ENCODE data around the gene SCN9A. TPM values are rescaled to one million over a fixed set of nuclear protein-coding genes. Genes with fewer than 3 reads are reported as not detected.

SCN9A gene
- total and polyA plus RNA-seq, 2 of the 4 experiments (the other 2 are of a cell fraction) = 40.1 to 135 TPM

GRCh38 chr2:166406374-166406773, 30.6 kb upstream of the SCN9A start:
- H2AK5ac ChIP-seq (ENCODE audit: low read depth, low read length) = no peak overlapping the region
- H3K4me3 ChIP-seq (ENCODE audit: insufficient read depth, low read depth, low read length) = no peak overlapping the region
- no peak overlapping the region for H4K5ac ChIP-seq (ENCODE audit: low read depth, low read length)
- BruUV-seq (replicated peaks) = no TSS peak
- ChIA-PET POLR2A (ENCODE audit: unreplicated experiment) (no interaction called here), CTCF (interaction anchor here (1.1 kb wide), 1 partner anchor 46 kb away, joined by 3 read pairs; no protein-coding TSS in a partner anchor)
- H4K91ac ChIP-seq (ENCODE audit: insufficient read depth, low read depth, low read length) = no peak overlapping the region
- H3K27ac ChIP-seq (ENCODE audit: insufficient read depth, low read length) = no peak overlapping the region
- no peak overlapping the region for H3K18ac ChIP-seq (ENCODE audit: low read depth, low read length)
- H3K4me1 ChIP-seq (ENCODE audit: control insufficient read depth, insufficient read depth, low read length) = no peaks in the 10 kb centered on the region; the same call in 1 of the 2 replicates
- no peak overlapping the region for H3K23ac ChIP-seq (ENCODE audit: low read depth, low read length)
- ATAC-seq (ENCODE audit: low read depth) (no peak), DNase-seq (no peak)
- H4K20me1 ChIP-seq (ENCODE audit: insufficient read depth, low read length) = no peaks in the 10 kb centered on the region
- no peaks in the 10 kb centered on the region for H3K36me3 ChIP-seq (ENCODE audit: control insufficient read depth, insufficient read depth, low read length)
- dilution Hi-C loops (cut with HindIII; ENCODE audit: low sequenced_read_pairs, unreplicated experiment) (no loop called here), intact Hi-C loops (cut with micrococcal nuclease) (no loop called here), in situ Hi-C loops (cut with MboI; ENCODE audit: low sequenced_read_pairs) (loop anchor here (25.0 kb wide), 1 partner anchor 444 kb away; the partner anchor contains the start of gene TTC21B)
- H2BK15ac ChIP-seq (ENCODE audit: low read depth, low read length) = no peak overlapping the region
- no peak overlapping the region for H2BK5ac ChIP-seq (ENCODE audit: low read depth, low read length, poor library complexity, severe bottlenecking)
- no peak overlapping the region for H2AK9ac ChIP-seq (replicated peaks; ENCODE audit: low read depth, low read length, poor library complexity)
- WGBS, 2 experiments (ENCODE audit: extremely low coverage in 2 of 2, insufficient read length in 1 of 2) = 100% methylated on average over 1 of the region's 3 CpGs; no CpG with 5 or more reads in 1 of the 2 experiments
- H3K9me1 ChIP-seq (ENCODE audit: insufficient read depth, low read length) = no peaks in the 10 kb centered on the region; the same call in 1 of the 2 replicates
- TF ChIP-seq, protein P1, sequence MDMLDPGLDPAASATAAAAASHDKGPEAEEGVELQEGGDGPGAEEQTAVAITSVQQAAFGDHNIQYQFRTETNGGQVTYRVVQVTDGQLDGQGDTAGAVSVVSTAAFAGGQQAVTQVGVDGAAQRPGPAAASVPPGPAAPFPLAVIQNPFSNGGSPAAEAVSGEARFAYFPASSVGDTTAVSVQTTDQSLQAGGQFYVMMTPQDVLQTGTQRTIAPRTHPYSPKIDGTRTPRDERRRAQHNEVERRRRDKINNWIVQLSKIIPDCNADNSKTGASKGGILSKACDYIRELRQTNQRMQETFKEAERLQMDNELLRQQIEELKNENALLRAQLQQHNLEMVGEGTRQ (IDR thresholded peaks at IDR 0.05; ENCODE audit: low read depth, low read length) = no peak
- no peak for TF ChIP-seq BHLHE40 (IDR thresholded peaks at IDR 0.05; ENCODE audit: low read depth, low read length)
- TF ChIP-seq, protein P2, sequence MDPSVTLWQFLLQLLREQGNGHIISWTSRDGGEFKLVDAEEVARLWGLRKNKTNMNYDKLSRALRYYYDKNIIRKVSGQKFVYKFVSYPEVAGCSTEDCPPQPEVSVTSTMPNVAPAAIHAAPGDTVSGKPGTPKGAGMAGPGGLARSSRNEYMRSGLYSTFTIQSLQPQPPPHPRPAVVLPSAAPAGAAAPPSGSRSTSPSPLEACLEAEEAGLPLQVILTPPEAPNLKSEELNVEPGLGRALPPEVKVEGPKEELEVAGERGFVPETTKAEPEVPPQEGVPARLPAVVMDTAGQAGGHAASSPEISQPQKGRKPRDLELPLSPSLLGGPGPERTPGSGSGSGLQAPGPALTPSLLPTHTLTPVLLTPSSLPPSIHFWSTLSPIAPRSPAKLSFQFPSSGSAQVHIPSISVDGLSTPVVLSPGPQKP (IDR thresholded peaks at IDR 0.05; ENCODE audit: borderline replicate concordance, low read depth, low read length) = no peak
- TF ChIP-seq FOS (IDR thresholded peaks at IDR 0.05; ENCODE audit: low read depth, low read length) = no peak
- TF ChIP-seq RAD21 (IDR thresholded peaks at IDR 0.05; ENCODE audit: low read length) = no peak
- no peak for TF ChIP-seq RFX5 (IDR thresholded peaks at IDR 0.05; ENCODE audit: low read depth, low read length)
- no peak for TF ChIP-seq CTCF (conservative IDR thresholded peaks at IDR 0.05; ENCODE audit: low read depth, low read length)
- TF ChIP-seq NFE2L2 (IDR thresholded peaks at IDR 0.05; ENCODE audit: low read depth, low read length) = no peak
- no peak for TF ChIP-seq CHD1 (IDR thresholded peaks at IDR 0.05; ENCODE audit: low read depth, low read length)
- no peak for TF ChIP-seq MAFK (IDR thresholded peaks at IDR 0.05; ENCODE audit: low read depth, low read length)
- TF ChIP-seq RCOR1 (IDR thresholded peaks at IDR 0.05; ENCODE audit: insufficient replicate concordance, low read length) = no peak
- no peak for TF ChIP-seq SMC3 (IDR thresholded peaks at IDR 0.05; ENCODE audit: low read depth, low read length)
- TF ChIP-seq CEBPB (IDR thresholded peaks at IDR 0.05; ENCODE audit: low read depth, low read length) = no peak
- no peak for TF ChIP-seq MXI1 (IDR thresholded peaks at IDR 0.05; ENCODE audit: borderline replicate concordance, low read depth, low read length)
- TF ChIP-seq POLR2A (IDR thresholded peaks at IDR 0.05; ENCODE audit: low read depth, low read length) = no peak
- no peak for TF ChIP-seq MAZ (IDR thresholded peaks at IDR 0.05; ENCODE audit: borderline replicate concordance, low read depth, low read length)
- no peak overlapping the region for H3K4me2 ChIP-seq (ENCODE audit: low read depth, low read length)
- no peak overlapping the region for H2AFZ ChIP-seq (replicated peaks; ENCODE audit: low read length, poor library complexity)
- H4K8ac ChIP-seq (ENCODE audit: low read depth in 2 of 2, low read length in 2 of 2) = no peak overlapping the region
- no peak overlapping the region for H2BK20ac ChIP-seq (ENCODE audit: low read depth, low read length)
- no peak overlapping the region for H2BK120ac ChIP-seq (ENCODE audit: low read depth, low read length)
- H3K56ac ChIP-seq (ENCODE audit: extremely low read depth, insufficient read depth, low read length) = no peak overlapping the region
- H3K9ac ChIP-seq (ENCODE audit: low read depth, low read length) = no peak overlapping the region
- H3K79me1 ChIP-seq (ENCODE audit: low read depth in 1 of 2, low read length in 2 of 2) = no peaks in the 10 kb centered on the region
- no peak overlapping the region for H3K14ac ChIP-seq (replicated peaks; ENCODE audit: low read depth, low read length)
- H3K4ac ChIP-seq (ENCODE audit: low read depth, low read length) = no peak overlapping the region
- H3K27me3 ChIP-seq (ENCODE audit: control insufficient read depth, insufficient read depth, low read length) = no peaks in the 10 kb centered on the region
- no peaks in the 10 kb centered on the region for H3K9me3 ChIP-seq (ENCODE audit: control insufficient read depth, insufficient read depth, low read length)
